Activated naive CD4-positive, alpha-beta T cell treated with anti-CD3 and anti-CD28 coated beads, Interleukin-2, amount 50 U/mL, for 24 hours (primary cell): ENCODE results near the gene BMPER.

Experiments used
- H3K27ac Mint-ChIP-seq: one replicate; pipeline ENCODE4 v1.8.0; 2021; ENCODE audit warnings: mild to moderate bottlenecking, mixed read lengths
- H3K27me3 Mint-ChIP-seq: one replicate; pipeline ENCODE4 v1.8.0; 2021; ENCODE audit warnings: mixed read lengths
- H3K36me3 Mint-ChIP-seq: one replicate; pipeline ENCODE4 v1.8.0; 2021; ENCODE audit warnings: mixed read lengths
- H3K4me1 Mint-ChIP-seq: one replicate; pipeline ENCODE4 v1.8.0; 2021; ENCODE audit warnings: mixed read lengths
- H3K4me3 Mint-ChIP-seq: one replicate; pipeline ENCODE4 v1.8.0; 2021; ENCODE audit warnings: mild to moderate bottlenecking, mixed read lengths
- H3K9me3 Mint-ChIP-seq: one replicate; pipeline ENCODE4 v1.8.0; 2021; ENCODE audit warnings: mixed read lengths

Gene BMPER

DNA sequence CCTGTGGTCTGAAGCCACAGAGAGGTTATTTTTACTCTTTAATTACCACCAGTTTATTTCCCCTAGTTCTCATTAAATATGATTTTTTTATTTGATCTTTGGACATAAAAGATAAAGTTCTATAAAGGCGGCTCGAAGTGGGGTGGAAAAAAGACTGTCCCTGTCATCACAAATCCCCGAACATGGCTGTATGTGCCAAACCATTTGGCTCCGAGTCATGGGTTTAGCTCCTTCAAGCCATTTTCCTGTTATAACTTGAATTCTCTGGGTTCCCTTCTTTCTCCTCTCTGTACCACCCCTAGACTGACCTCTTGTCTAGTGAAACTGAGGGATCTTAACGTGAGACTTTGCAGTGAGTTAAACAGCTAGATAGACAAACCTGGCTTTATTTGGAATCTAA lies 181.6 kb downstream of the BMPER start:
- no peaks in the 10 kb centered on the region for H3K36me3 Mint-ChIP-seq
- H3K4me1 Mint-ChIP-seq: no peaks in the 10 kb centered on the region
- H3K9me3 Mint-ChIP-seq: no peaks in the 10 kb centered on the region
- H3K4me3 Mint-ChIP-seq: no peak overlapping the region
- H3K27me3 Mint-ChIP-seq: peaks cover 4% of the 10 kb centered on the region
- H3K27ac Mint-ChIP-seq: no peak overlapping the region

- no peaks in the 10 kb centered on the region for H3K36me3 Mint-ChIP-seq
- no peaks in the 10 kb centered on the region for H3K9me3 Mint-ChIP-seq
These were observed 182.9 kb downstream of the BMPER start for GRCh38 chr7:34087892-34088891.

GRCh38 chr7:34090816-34091215 lies 185.5 kb downstream of the BMPER start:
- no peaks in the 10 kb centered on the region for H3K36me3 Mint-ChIP-seq
- peaks cover 1% of the 10 kb centered on the region for H3K27me3 Mint-ChIP-seq
- H3K4me1 Mint-ChIP-seq: no peaks in the 10 kb centered on the region
- no peak overlapping the region for H3K27ac Mint-ChIP-seq
- no peak overlapping the region for H3K4me3 Mint-ChIP-seq
- H3K9me3 Mint-ChIP-seq: no peaks in the 10 kb centered on the region

More at GRCh38 chr7:34087892-34088891, 182.9 kb downstream of the BMPER start:
- peaks cover 4% of the 10 kb centered on the region for H3K27me3 Mint-ChIP-seq
- no peak overlapping the region for H3K27ac Mint-ChIP-seq
- no peaks in the 10 kb centered on the region for H3K4me1 Mint-ChIP-seq
- H3K4me3 Mint-ChIP-seq: no peak overlapping the region

DNA sequence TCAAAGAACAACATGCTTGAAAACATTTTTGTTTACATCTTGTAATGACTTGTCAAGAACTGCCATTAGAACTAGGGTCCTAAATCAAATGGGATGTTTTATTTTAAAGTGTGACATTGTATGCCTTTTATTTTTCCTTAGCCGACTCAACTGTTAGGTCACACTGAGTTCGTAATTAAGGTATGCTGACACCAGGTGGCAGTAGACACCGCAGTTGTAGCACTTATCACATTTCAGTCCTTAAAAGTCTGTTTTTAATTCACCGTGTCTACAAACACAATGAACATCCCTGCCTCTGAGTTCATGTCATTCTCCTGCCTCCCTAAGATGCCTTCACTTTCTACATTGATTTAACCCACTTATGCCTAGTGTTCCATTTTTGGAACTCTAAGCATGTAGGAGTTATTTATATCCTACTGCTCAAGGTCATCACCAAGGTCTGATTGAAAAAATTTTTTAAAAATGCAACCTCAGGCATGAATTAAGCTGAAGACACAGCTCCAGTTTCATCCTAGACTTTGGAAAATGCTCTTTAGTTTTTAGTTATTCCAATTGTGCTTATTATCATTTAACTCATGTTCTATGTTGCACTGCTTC lies 186.1 kb downstream of the BMPER start:
- H3K27me3 Mint-ChIP-seq: peaks cover 1% of the 10 kb centered on the region
- no peaks in the 10 kb centered on the region for H3K4me1 Mint-ChIP-seq
- no peak overlapping the region for H3K27ac Mint-ChIP-seq
- no peaks in the 10 kb centered on the region for H3K36me3 Mint-ChIP-seq
- H3K4me3 Mint-ChIP-seq: no peak overlapping the region
- no peaks in the 10 kb centered on the region for H3K9me3 Mint-ChIP-seq

- Mint-ChIP-seq H3K4me3 (no peak overlapping the region), H3K4me1 (no peaks in the 10 kb centered on the region), H3K36me3 (no peaks in the 10 kb centered on the region), H3K27ac (no peak overlapping the region), H3K27me3 (peaks cover 1% of the 10 kb centered on the region), H3K9me3 (no peaks in the 10 kb centered on the region)
These were observed 187.9 kb downstream of the BMPER start for GRCh38 chr7:34093276-34093675.

GRCh38 chr7:34096198-34096651 lies 190.9 kb downstream of the BMPER start:
- Mint-ChIP-seq H3K36me3 (no peaks in the 10 kb centered on the region), H3K27me3 (no peaks in the 10 kb centered on the region), H3K4me1 (no peaks in the 10 kb centered on the region), H3K9me3 (no peaks in the 10 kb centered on the region), H3K4me3 (no peak overlapping the region), H3K27ac (no peak overlapping the region)

- no peaks in the 10 kb centered on the region for H3K4me1 Mint-ChIP-seq
These were observed 191.4 kb downstream of the BMPER start for GRCh38 chr7:34096777-34097176.

DNA sequence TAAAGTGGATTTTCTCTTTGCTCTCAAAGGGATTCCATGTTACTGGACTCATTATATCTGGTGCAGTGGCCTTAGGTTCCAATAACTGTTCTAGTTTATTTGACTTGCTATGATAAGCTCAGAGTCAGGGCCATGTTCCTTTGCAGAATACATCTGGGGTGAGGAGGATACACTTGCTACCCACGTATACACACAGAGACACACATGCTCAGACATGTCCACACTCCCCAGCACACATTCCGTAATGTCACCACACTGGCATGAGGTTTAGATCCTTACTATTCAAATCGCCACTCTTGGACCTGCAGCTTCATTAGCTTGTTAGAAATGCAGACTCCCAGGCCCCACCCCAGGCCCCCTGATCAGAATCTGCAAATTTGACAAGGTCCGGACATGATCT lies 195.3 kb downstream of the BMPER start:
- Mint-ChIP-seq H3K4me3 (no peak overlapping the region), H3K27me3 (no peaks in the 10 kb centered on the region), H3K36me3 (no peaks in the 10 kb centered on the region), H3K4me1 (no peaks in the 10 kb centered on the region), H3K9me3 (no peaks in the 10 kb centered on the region), H3K27ac (no peak overlapping the region)

More at GRCh38 chr7:34096777-34097176, 191.4 kb downstream of the BMPER start:
- Mint-ChIP-seq H3K27me3 (no peaks in the 10 kb centered on the region), H3K36me3 (no peaks in the 10 kb centered on the region), H3K4me3 (no peak overlapping the region), H3K27ac (no peak overlapping the region), H3K9me3 (no peaks in the 10 kb centered on the region)

DNA sequence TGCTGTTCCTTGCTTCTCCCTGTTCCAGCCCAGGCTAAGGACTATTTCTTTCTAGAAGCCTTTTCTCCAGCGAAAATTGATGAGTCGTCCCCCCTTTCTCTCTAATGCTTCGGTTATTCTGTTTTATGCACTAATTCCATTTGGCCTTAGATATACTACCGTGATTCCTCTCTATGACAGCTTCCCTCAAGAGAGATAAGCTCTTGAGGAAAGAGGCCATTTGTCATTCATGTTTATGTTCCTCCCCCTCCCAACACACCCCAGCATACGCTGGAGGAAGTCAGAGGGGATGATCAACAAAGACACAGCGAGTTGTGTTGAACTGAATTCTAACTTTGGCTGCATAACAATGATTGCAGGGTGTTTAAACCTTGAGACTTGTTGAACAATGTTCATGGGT lies 198.8 kb downstream of the BMPER start:
- Mint-ChIP-seq H3K4me1 (no peaks in the 10 kb centered on the region), H3K9me3 (no peaks in the 10 kb centered on the region), H3K36me3 (no peaks in the 10 kb centered on the region), H3K27me3 (no peaks in the 10 kb centered on the region), H3K27ac (no peak overlapping the region), H3K4me3 (no peak overlapping the region)

GRCh38 chr7:34104992-34105391 lies 199.7 kb downstream of the BMPER start:
- Mint-ChIP-seq H3K9me3 (no peaks in the 10 kb centered on the region), H3K4me3 (no peak overlapping the region)

DNA sequence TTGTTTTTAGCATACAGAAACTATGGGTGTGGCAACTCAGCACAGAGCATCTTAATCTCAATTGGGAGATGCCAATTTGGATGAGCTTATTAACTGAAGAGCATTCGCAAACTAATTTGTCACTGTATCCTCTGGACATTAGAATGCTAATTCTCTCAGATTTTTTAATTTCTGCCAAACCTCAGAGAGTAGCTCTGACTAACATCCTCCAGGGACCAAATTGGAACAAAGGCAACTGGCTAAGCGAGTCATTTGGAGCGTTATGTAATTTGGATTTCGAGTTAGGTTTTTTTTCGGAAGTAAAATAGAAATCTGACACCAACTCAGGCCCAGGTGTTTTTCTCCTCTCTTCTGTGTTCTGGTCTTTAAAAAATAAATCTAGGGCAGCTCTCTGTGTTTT lies 201.9 kb downstream of the BMPER start:
- Mint-ChIP-seq H3K4me1 (no peaks in the 10 kb centered on the region), H3K4me3 (no peak overlapping the region), H3K27ac (no peak overlapping the region), H3K9me3 (no peaks in the 10 kb centered on the region), H3K27me3 (no peaks in the 10 kb centered on the region), H3K36me3 (no peaks in the 10 kb centered on the region)

More at GRCh38 chr7:34104992-34105391, 199.7 kb downstream of the BMPER start:
- no peaks in the 10 kb centered on the region for H3K4me1 Mint-ChIP-seq
- H3K27ac Mint-ChIP-seq: no peak overlapping the region
- no peaks in the 10 kb centered on the region for H3K36me3 Mint-ChIP-seq
- no peaks in the 10 kb centered on the region for H3K27me3 Mint-ChIP-seq

- H3K27me3 Mint-ChIP-seq: no peaks in the 10 kb centered on the region
- H3K9me3 Mint-ChIP-seq: no peaks in the 10 kb centered on the region
- H3K4me3 Mint-ChIP-seq: no peak overlapping the region
- H3K27ac Mint-ChIP-seq: no peak overlapping the region
- no peaks in the 10 kb centered on the region for H3K4me1 Mint-ChIP-seq
- H3K36me3 Mint-ChIP-seq: no peaks in the 10 kb centered on the region
These were observed 202.8 kb downstream of the BMPER start for GRCh38 chr7:34108165-34108564.

DNA sequence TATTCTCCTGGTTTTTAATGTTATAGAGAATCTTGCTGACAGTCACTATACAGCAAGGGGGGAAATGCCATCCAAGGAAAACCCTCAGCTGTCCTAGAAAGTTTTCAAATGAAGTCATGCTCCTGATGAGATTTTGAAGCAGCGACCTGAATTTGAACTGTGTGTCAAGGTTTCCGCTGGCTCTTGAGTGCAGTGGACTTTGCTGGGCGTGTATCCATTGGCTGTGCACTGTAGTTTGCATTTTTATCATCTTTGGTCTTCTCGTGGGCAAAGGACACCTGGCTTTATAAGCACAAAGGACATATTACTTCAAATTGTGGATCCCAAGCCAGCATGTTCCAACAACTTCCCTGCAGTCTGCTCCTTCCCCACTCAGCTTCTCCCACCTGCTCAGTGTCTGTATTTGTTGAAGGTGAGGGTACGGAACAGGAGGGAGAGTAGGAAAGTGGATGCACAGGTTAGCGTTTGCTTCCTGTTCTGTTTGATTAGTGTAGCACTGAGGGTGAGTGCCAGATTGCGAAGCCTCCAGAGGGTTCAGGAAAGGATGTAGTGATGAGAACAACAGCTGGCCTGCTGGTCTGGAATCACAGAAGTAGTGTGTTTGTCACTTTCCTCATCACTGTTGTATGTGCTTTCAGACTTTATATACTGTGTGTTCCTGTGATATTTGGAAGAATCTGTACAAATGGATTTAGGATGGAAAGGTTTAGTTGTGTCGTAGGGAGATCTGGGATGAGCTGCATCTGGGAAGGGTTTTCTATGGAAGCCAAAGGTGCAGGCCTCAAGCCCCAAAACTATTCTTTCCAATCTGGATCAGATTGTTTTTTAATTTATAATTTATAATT lies 204.8 kb downstream of the BMPER start:
- no peaks in the 10 kb centered on the region for H3K36me3 Mint-ChIP-seq
- H3K27ac Mint-ChIP-seq: no peak overlapping the region
- no peaks in the 10 kb centered on the region for H3K9me3 Mint-ChIP-seq
- H3K27me3 Mint-ChIP-seq: no peaks in the 10 kb centered on the region
- H3K4me3 Mint-ChIP-seq: no peak overlapping the region
- H3K4me1 Mint-ChIP-seq: no peaks in the 10 kb centered on the region

- no peaks in the 10 kb centered on the region for H3K27me3 Mint-ChIP-seq
- H3K4me1 Mint-ChIP-seq: no peaks in the 10 kb centered on the region
- H3K36me3 Mint-ChIP-seq: no peaks in the 10 kb centered on the region
- H3K4me3 Mint-ChIP-seq: no peak overlapping the region
- peaks cover 5% of the 10 kb centered on the region for H3K9me3 Mint-ChIP-seq
- H3K27ac Mint-ChIP-seq: no peak overlapping the region
These were observed 205.7 kb downstream of the BMPER start for GRCh38 chr7:34111031-34111430.

GRCh38 chr7:34115503-34115902 lies 210.2 kb downstream of the BMPER start:
- H3K9me3 Mint-ChIP-seq: peaks cover 9% of the 10 kb centered on the region

More at GRCh38 chr7:34115503-34115902, 210.2 kb downstream of the BMPER start:
- Mint-ChIP-seq H3K4me3 (no peak overlapping the region), H3K36me3 (no peaks in the 10 kb centered on the region), H3K27me3 (no peaks in the 10 kb centered on the region), H3K27ac (no peak overlapping the region), H3K4me1 (no peaks in the 10 kb centered on the region)
